RKO (cell line): Measurements from ENCODE around the gene TXN2.
A peak's percentile ranks its signal among the peaks of the same experiment; 100 is the strongest.
"Not testable (repeated sequence)": the region's sequence is repeated elsewhere in the genome, so short reads cannot be mapped to it uniquely, and the experiment has no call there.

Source experiments
- DNase-seq: peaks from one replicate; pipeline ENCODE4 v3.0.0-alpha.2; 2016; ENCODE audit warnings: low spot score

The TXN2 gene

DNA sequence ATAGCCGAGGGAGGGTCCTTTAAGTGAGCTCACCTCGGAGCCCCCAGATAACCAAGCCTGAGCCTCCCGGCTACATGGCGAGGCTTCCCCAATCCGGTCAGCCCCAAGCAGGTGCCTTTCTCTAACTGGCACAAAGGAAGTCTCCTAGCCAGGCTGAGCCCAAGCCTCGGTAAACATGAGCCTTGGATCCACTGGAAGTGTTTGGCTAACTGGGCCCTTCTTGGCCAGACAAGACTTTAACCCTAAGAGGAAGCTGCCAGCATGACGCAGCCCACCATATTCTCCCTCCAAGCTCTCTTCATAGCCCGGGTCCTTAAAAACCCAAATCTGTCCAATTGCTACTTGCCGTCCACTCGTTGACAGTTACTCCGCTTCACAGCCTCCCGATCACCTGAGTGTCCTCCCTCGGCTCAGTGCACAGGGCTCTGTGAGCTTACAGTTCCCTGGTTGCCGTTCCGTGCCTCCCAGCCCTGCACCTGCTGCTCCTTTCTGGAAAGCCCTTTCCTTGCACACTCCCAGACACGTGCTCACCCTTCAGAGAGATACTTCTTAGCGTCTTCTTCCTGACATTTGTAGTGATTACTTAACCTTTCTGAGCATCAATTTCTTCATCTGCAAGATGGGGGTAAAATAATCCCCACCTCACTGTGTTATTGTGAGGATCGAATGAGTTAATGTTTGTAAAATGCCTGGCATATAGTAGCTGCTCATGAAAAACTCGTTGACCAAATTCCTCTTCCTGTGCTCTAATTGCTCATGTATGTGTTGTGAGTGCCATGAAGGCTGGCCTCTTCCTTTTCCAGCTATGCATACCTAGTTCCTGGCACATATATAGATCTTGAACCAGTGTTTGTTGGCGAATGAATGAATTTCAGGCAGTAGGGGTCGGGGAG lies 25.6 kb downstream of the TXN2 start:
- DNase-seq = no peak

DNA sequence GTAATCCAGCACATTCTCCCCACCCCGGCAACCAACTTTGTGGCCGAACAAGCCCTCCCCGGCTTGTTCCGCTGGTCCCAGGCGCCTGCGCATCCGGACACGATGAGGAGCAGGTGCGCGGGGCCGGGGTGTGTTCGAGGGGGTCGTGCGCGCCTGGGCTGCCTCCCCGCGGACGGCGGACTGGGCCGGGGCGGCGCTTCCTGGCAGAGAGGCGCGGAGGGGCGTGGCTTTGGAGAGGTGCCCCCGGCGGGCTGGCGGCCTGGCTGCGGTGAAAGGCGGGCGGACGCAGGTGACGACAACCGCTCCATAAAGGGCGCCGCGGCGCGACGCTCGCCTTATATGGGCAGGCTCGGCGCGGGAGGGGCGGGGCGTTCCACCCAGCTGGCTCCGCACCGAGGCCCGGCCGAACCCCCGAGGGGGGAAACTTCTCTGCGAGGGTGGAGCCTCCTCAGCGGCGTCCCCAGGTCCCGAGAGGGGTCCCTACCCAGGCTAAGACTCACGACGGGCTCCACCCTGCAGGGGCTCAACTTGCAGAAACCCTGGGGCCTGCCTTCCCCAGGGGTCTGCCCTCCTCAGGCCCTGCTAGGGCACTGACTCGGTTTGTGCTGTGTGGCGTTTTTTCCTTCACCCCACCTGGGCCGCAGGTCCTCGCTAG lies 26.4 kb downstream of the TXN2 start:
- DNase-seq = peak; percentile 87

DNA sequence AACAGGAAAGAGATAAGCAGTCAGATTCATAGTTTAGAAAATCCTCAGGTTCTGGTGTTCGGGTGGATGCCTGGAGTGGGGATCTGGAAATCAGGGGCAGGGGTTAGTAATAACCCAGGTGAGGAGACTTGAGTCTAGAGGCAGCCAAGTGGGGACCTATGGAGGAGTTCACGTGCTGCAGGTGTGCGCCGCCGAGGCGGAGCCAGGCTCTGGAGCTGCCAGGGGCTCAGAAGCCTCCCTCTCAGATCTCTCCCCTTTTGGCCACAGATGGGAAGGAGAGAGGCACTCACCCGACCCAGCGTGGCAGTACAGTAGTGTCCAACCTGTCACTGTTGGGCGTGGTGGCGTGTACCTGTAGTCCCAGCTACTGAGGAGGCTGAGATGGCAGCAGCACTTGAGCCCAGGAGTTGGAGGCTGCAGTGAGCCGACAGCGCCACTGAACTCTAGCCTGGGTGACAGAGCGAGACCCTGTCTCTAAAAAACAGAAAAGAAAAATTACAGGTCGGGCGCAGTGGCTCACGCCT lies 27.5 kb downstream of the TXN2 start:
- no peak for DNase-seq

DNA sequence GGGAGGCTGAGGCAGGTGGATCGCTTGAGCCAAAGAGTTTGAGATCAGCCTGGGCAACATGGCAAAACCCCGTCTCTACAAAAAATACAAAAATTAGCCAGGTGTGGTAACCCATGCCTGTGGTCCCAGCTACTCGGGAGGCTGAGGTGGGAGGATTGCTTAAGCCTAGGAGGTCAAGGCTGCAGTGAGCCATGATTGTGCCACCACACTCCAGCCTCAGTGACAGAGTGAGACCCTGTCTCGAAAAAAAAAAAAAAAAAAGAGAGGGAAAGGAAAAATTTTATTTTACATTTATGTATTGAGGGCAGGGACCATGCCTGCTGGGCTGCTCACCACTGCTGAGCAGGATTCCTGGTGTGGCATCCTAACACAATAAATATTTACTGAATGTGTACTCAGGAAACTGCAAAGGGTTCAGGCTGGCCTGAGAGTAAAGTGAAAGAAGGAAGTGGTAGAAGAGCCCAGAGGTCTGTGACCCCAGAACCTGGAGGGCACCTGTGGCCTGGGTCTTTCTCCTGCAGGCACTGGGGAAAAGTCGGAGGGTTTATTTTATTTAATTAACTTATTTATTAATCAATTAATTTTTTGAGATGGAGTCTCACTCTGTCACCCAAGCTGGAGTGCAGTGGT lies 28.3 kb downstream of the TXN2 start:
- DNase-seq = not testable (repeated sequence)

DNA sequence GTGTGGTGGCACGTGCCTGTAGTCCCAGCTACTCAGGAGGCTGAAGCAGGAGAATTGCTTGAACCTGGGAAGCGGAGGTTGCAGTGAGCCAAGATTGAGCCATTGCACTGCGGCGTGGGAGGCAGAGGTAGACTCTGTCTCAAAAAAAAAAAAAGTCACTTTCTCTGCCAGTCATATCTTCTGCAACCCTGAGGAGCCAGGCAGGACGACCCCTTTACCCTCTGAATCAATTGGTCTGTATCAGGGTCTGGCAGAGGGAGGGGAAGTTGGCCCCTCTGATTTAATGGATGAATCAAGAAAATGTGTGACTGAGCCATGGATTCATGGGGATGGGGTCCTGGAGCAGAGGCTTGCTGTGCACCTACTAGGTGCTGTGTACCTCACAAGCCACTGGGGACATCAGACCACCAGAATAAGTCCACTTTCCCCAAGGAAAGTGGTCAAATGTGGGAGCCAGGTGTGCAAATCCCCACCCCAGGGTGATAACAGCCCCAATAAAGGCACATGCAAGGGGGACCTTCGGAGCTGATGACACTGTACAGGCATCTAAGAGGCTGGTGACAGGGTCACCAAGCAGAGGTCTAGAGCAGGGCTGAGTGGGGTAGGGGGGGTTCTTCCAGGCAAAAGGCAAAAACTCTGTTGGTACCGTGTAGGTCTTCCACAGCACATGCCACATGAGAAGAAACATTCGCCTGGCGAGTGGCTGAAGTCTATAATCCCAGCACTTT lies 29.0 kb downstream of the TXN2 start:
- no peak for DNase-seq

DNA sequence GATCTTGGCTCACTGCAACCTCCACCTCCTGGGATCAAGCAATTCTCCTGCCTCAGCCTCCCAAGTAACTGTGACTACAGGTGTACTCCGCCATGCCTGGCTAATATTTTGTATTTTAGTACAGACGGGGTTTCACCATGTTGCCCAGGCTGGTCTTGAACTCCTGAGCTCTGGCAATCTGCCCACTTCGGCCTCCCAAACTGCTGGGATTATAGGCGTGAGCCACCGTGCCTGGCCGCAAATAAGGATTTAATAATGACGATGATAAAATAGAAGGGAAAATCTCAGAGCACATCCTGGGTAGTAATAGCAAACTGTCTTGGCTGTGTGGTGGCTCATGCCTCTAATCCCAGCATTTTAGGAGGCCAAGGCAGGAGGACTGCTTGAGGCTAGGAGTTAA lies 30.5 kb downstream of the TXN2 start:
- not testable (repeated sequence) for DNase-seq

DNA sequence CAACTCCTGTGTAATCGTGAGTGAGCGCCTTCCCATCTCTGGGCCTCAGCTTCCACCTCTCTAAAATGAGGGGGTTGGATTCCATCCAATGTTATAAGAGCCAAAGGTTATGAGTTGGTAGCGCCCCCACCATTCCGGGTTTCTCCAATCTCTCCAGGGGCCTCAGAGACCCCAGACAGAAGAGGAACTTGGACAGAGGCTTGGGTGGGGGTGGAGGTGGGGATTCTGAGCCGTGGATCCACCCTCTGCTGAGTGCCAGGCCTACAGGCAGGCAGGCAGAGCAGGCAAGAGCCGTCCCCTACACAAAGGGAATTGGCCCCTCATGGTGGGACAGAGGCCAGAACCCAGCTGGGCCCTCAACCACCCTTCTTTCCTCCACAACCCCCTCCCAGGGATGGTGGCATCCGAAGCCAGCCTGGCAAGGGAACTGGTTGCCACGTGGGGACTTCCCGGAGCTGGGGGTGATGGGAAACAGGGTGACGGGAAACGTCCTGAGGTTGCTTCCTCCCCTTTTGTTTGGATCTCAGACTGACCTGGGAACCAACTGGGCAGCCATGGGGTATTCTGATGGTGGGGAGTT lies 31.8 kb downstream of the TXN2 start:
- DNase-seq = no peak

DNA sequence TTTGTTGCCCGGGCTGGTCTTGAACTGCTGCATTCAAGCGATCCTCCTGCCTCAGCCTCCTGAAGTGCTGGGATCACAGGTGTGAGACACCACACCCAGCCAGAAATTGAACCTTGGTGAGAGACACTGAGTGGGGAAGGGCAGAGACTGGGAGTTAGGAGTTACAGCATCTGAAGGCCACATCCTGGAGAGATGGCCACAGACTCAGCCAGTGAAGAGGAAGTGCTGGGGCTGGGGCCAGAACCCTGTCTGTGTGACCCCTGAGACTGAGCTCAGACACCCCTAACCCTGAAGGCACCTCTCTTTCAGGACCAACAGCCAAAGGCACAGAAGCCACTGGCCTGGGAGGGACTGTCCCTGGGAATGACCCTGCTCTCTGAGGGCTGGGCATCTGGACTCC lies 33.8 kb downstream of the TXN2 start:
- no peak for DNase-seq

DNA sequence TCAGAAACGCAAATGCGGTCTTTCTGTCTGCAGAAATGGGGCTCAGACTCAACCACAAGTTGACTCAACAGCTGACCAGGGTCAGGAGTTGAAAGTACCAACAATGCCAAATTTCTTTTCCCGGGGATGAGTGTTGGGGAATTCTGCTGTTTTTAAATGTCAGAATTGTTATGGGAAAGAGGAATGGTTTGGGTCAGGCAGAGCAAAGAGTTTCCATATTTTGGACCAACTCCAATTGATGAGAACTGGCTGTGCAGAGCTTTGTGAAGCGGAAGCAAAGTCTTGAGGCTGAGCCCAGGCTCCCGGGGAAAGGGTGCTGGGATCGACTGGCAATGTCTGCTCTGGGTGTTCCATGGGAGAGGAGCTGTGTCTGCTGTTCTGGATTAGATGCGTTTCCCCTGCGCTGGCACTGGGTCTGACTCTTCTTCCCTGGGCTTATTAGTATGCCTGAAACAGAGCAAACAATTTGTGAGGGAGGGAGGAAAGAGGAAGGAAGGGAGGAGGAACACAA lies 36.2 kb downstream of the TXN2 start:
- no peak for DNase-seq

DNA sequence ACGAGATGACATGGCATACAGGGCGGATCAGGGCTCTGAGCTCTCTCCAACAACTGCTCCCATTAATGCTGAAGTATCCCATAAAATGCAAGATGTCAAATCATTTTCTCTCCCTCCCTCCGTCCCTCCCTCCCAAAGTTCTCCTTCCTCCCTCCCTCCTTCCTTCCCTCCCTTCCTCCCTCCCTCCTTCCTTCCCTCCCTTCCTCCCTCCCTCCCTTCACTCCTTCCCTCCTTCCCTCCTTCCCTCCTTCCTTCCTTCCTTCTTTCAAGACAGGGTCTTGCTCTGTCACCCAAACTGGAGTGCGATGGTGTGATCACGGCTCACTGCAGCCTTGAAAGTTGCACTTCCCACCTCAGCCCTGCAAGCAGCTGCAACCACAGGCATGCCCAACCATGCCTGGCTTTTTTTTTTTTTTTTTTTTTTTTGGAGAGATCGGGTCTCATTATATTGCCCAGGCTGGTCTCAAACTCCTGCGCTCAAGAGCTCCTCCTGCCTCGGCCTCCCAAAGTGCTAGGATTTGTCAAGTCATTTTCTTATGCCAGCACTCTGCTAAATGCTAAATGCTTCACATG lies 38.2 kb downstream of the TXN2 start:
- no peak for DNase-seq

DNA sequence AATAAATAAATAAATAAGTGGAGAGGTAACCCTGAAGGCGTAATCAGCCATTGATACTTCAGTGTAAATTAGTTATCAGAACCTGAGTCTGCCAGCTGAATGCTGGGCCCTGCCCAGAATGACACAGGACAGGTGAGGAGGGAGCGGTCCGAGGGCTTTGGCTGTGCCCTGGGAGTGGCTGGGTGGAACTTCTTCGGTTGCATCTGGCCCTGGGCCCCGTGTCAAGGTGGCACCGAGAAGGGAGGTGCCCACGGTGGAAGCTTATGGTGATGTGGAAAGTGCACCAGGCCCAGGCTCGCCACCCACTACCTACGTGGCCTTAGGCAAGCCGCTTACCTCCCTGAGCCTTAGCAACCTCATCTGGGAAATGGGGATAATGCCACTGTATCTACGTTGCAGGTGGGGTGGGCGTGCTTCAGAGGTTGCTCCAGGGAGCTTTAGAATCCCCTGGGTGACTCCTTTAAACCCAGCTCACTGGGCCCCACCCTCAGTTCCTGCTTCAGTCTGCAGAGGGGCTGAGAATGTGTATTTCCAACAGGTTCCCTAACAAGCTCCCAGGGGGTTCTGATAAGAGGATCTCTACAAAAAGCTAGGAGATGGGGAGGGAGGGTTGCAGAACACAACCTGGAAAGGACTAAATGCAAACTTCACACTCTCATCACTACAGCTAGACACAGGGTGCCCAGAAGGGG lies 38.8 kb downstream of the TXN2 start:
- no peak for DNase-seq

DNA sequence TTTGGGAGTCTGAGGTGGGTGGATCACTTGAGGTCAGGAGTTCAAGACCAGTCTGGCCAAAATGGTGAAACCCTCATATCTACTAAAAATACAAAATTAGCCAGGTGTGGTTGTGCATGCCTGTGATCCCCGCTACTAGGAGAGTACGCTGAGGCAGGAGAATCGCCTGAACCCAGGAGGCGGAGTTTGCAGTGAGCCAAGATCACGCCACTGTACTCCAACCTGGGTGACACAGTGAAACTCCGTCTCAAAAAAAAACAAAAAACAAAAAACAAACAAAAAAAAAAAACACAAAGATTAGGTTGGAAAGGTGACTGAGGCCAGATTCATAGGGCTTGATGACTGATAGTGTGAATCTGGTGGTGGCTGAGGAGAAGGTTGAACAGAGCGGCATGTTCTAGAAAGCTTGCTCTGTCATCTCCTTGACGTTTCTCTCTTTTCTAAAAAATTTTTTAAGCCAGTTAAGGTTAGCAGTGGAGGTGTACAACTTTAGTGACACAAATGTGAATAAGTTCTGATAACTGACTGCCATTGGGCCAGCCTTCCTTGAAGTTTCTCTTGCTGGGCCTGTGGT lies 40.9 kb downstream of the TXN2 start:
- no peak for DNase-seq

DNA sequence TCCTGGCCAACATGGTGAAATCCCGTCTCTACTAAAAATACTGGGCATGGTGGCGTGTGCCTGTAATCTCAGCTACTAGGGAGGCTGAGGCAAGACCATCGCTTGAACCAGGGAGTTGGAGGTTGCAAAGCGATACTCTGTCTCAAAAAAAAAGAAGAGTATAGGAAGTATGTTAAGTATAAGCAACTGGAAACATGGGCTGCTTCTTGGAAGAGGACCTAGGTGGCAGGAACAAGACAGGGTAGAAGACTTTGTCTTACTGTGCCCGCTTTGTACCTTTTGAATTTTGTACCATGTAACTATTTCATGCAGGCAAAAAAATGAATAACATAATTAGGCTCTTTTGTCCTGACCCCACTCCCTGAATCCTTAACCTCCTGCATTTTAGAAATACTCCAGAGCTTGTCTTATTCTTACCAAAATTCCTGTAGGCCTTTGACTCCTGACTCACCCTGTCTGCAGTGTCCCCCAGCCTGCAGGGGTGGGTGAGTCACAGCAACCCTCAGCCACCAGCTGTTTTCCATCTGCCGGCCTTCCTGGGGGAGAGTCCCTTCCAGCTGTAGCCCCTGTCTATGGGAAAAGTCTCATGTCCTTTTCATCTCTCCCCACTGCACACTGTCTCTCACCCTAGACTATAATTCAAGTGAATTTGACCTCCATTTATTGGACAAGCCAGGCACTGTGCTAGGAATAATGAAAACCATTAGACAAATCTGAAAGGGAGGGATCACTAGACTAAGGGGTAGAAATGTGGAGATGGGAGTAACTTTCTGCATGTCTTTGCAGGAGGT lies 41.8 kb downstream of the TXN2 start:
- DNase-seq = peak; percentile 67

DNA sequence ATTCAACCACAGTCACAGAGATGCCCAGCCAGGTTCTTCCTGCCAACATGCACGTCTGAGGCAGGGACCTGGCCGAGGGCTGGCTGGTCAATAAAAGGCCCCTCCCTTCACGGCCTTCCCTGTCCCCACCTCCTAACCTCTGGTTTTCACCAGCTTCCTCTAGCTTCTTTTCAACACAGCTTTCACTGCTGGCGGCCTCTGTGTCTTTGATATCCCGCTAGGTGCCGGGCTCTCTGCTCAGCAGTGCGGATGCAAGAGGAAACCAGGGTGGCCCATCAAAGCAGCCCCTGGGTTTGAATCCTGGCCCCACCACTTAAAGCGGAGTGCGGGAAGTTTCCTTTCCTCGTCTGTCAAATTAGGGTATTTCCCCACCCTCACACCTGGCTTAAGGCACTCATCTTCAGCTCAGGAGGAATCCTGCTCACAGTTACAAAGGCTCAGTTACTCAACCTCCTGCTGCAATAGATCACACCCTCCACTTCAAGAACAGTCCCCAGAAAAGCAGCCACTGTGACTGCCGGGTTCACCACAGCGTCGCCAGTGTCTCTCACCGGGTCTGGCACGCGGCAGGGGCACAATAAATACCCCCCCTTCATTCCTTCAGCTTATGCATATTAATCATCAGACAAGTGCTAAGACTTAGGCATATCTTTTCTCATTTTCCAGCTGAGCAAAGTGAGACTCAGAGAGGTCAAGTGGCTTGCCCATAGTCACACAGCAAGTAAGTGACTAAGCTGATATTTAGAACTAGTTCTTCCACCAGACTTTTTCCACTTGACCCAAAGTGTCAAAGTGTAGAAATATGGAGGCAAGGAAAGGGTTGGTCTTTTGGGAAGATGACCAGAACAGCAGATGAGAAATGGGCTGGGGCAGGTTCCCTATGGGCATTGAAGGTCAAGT lies 45.7 kb downstream of the TXN2 start:
- DNase-seq = no peak

DNA sequence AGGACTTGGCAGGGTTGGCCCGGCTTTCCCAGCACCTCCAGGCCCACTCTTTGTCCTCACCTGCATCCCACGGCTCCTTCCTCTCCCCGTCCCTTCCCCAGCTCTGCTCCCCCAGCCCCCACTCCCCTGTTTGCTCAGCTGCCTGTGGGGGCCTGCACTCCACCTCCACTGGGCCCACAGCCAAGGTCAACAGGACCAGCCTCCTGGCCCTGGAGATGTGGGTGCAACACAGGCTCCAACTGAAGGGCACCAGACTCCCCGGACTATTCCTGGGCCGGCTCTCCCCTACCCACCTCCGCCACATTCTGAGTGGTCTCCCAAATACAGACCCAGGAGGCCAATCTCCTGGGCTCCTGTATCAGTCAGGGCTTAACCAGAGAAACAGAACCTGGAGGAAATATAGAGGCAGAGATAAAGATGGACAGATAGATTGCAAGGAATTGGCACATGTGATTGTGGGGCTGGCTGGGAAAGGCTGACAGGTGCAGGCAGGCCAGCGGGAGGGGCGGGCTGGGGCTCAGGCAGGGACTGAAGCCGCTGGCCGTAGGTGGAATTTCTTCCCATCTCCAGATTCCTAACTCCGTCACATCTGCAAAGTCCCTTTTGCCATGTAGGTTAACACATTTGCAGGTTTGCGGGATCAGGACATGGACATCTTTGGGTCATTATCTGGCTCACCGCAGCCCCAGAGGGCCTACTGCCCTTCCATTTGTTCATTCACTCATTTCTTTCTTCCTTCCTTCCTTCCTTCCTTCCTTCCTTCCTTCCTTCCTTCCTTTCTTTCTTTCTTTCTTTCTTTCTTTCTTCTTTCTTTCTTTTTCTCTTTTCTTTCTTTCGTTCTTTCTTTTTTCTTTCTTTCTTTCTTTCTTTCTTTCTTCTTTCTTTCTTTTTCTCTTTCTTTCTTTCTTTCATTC lies 47.9 kb downstream of the TXN2 start:
- DNase-seq = no peak

DNA sequence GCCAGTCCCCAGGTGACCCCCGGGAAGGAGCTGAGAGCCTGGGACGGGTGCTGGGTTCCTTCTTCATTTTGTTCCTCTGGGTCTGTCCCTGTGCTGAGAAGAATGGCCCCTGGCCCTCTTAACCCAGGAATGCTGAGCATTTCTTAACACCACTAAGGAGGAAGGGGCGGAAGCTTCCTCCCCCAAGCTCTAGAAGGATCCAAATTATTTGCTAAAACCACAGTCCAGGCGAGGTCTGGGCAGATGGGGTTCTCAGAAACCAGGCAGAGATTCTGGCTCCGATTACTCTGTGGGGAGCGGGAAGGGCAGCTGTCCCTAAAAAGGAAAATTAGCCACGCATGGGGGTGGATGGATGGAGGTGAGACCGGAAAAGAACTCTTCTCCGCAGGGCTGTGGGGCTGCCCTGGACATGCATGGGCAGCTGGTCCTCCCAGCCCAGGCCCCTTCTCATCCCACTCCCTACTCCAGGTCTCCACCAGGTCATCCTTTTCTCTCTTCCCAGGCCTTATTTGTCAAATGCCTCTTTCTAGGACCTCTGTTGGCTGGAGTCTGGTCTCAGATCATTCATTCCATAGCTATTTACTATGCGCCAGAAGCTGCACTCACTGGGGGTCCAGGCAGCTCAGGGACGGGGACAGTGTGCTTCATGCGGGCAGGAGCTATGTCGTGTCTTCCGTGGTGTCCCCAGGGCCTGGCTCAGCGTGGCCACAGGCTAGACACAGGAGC lies 48.7 kb downstream of the TXN2 start:
- DNase-seq = no peak

DNA sequence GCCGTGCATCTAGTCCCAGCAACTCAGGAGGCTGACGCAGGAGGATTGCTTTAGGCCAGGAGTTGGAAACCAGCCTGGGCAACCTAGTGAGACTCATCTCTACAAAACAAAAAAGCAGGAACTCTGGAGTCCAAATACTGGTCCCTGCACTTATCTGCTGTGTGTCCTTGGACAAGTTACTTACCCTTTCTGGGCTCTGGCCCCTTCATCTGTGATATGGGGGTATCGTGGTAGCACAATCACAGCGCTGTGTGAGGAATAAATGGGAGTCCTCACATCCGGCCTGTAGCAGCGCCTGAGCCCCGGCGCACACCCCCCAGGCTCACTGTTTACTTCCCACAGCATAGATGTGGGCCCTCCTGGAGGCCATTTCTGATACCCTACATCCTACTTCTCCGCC lies 49.5 kb downstream of the TXN2 start:
- no peak for DNase-seq
